ENCODE measurements around the gene CENPA.

The CENPA gene

DNA sequence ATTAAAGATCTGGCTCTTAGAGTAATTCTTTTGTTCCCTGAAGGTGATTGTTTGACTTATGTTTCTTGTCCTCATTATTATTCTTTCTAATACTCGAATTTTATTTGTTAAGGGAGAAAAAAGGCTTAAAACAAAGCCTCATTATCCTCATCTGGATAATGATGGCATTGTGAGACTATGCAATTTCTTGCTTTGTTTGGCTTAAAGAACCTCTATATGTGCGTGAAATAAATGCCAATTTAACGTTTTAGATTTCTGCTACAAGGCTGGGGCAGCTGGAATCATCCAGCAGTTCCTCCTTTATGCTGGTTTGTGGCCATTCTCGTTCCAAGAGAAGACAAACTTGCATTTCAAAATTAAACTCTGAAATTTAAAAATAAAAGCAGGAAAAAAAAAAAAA lies 57.2 kb downstream of the CENPA start:
- no peaks in the 10 kb centered on the region for H3K79me2 ChIP-seq (ENCODE audit: insufficient read depth, low read length)
- no peak overlapping the region for H3K4me3 ChIP-seq (ENCODE audit: insufficient read depth, low read length, poor library complexity, severe bottlenecking)
- H3F3A ChIP-seq (ENCODE audit: insufficient read depth) = no peaks in the 10 kb centered on the region
- no peaks in the 10 kb centered on the region for H3K9me2 ChIP-seq (replicated peaks; ENCODE audit: insufficient read depth, low read length)
- no peaks in the 10 kb centered on the region for H3K9me3 ChIP-seq (ENCODE audit: insufficient read depth, low read length)
- no peaks in the 10 kb centered on the region for H3K36me3 ChIP-seq (ENCODE audit: low read length)
- H3K27ac ChIP-seq (ENCODE audit: low read depth, low read length) = no peak overlapping the region
- no peaks in the 10 kb centered on the region for H3K27me3 ChIP-seq (ENCODE audit: low read length)
- H3K9ac ChIP-seq (ENCODE audit: low read length) = no peak overlapping the region
- H4K20me1 ChIP-seq (ENCODE audit: low read depth, low read length) = no peaks in the 10 kb centered on the region
- no peak overlapping the region for H3K4me2 ChIP-seq (ENCODE audit: low read depth, low read length, poor library complexity, severe bottlenecking)
- TF ChIP-seq CTCF (IDR thresholded peaks at IDR 0.05; ENCODE audit: insufficient read depth, low read length, poor library complexity, severe bottlenecking) = no peak
- TF ChIP-seq EZH2phosphoT487 (conservative IDR thresholded peaks at IDR 0.05; ENCODE audit: low read length) = no peak
- H2AFZ ChIP-seq (ENCODE audit: low read depth, low read length, severe bottlenecking) = no peak overlapping the region

Data from SU-DHL-6 (cell line).